Measurements from ENCODE around the gene MUSTN1.

MUSTN1 gene

GRCh38 chr3:52841211-52841980, 6.6 kb upstream of the MUSTN1 start:
- Histone ChIP-seq H3K27me3 (ENCODE audit: insufficient read depth, low read length) (no peaks in the 10 kb centered on the region), H3K27ac (ENCODE audit: low read depth, low read length, poor library complexity, severe bottlenecking) (no peak overlapping the region), H3F3A (ENCODE audit: insufficient read depth, low read length) (no peaks in the 10 kb centered on the region), H3K4me2 (ENCODE audit: low read length) (no peak overlapping the region), H4K20me1 (ENCODE audit: insufficient read depth, low read length) (no peaks in the 10 kb centered on the region), H3K9me3 (ENCODE audit: low read length) (no peaks in the 10 kb centered on the region), H3K4me3 (ENCODE audit: low read depth, low read length, poor library complexity, severe bottlenecking) (no peak overlapping the region), H3K4me1 (ENCODE audit: insufficient read depth, low read length, severe bottlenecking) (no peaks in the 10 kb centered on the region), H3K79me2 (ENCODE audit: insufficient read depth, low read length) (no peaks in the 10 kb centered on the region), H2AFZ (ENCODE audit: low read length) (no peak overlapping the region), H3K9me2 (ENCODE audit: low read depth, low read length) (no peaks in the 10 kb centered on the region), H3K9ac (ENCODE audit: low read length) (no peak overlapping the region), H3K36me3 (ENCODE audit: insufficient read depth, low read length) (peaks cover 13% of the 10 kb centered on the region; the same call in 1 of the 2 replicates)
- TF ChIP-seq EZH2 (IDR thresholded peaks at IDR 0.05; ENCODE audit: borderline replicate concordance, low read length), result no peak

GRCh38 chr3:52839892-52840545, 5.2 kb upstream of the MUSTN1 start:
- H3K9me2 ChIP-seq (ENCODE audit: low read depth, low read length), result no peaks in the 10 kb centered on the region
- H2AFZ ChIP-seq (ENCODE audit: low read length), result no peak overlapping the region
- no peaks in the 10 kb centered on the region for H3K9me3 ChIP-seq (ENCODE audit: low read length)
- H3K36me3 ChIP-seq (ENCODE audit: insufficient read depth, low read length), result peaks cover 13% of the 10 kb centered on the region; the same call in 1 of the 2 replicates
- no peaks in the 10 kb centered on the region for H3K79me2 ChIP-seq (ENCODE audit: insufficient read depth, low read length)
- H3K4me3 ChIP-seq (ENCODE audit: low read depth, low read length, poor library complexity, severe bottlenecking), result no peak overlapping the region
- H3K4me1 ChIP-seq (ENCODE audit: insufficient read depth, low read length, severe bottlenecking), result no peaks in the 10 kb centered on the region
- no peak overlapping the region for H3K9ac ChIP-seq (ENCODE audit: low read length)
- H3K27ac ChIP-seq (ENCODE audit: low read depth, low read length, poor library complexity, severe bottlenecking), result no peak overlapping the region
- TF ChIP-seq CTCF (IDR thresholded peaks at IDR 0.05; ENCODE audit: low read length), result no peak
- no peak for TF ChIP-seq EZH2 (IDR thresholded peaks at IDR 0.05; ENCODE audit: borderline replicate concordance, low read length)
- H3K4me2 ChIP-seq (ENCODE audit: low read length), result no peak overlapping the region
- no peaks in the 10 kb centered on the region for H3F3A ChIP-seq (ENCODE audit: insufficient read depth, low read length)
- H3K27me3 ChIP-seq (ENCODE audit: insufficient read depth, low read length), result no peaks in the 10 kb centered on the region
- H4K20me1 ChIP-seq (ENCODE audit: insufficient read depth, low read length), result no peaks in the 10 kb centered on the region

GRCh38 chr3:52839268-52839575, 4.4 kb upstream of the MUSTN1 start:
- peaks cover 10% of the 10 kb centered on the region; the same call in 1 of the 2 replicates for H3K36me3 ChIP-seq (ENCODE audit: insufficient read depth, low read length)
- no peak overlapping the region for H2AFZ ChIP-seq (ENCODE audit: low read length)
- H3K4me1 ChIP-seq (ENCODE audit: insufficient read depth, low read length, severe bottlenecking), result no peaks in the 10 kb centered on the region
- no peaks in the 10 kb centered on the region for H3K9me2 ChIP-seq (ENCODE audit: low read depth, low read length)
- no peaks in the 10 kb centered on the region for H4K20me1 ChIP-seq (ENCODE audit: insufficient read depth, low read length)
- no peaks in the 10 kb centered on the region for H3K9me3 ChIP-seq (ENCODE audit: low read length)
- TF ChIP-seq EZH2 (IDR thresholded peaks at IDR 0.05; ENCODE audit: borderline replicate concordance, low read length) (no peak), CTCF (IDR thresholded peaks at IDR 0.05; ENCODE audit: low read length) (no peak)
- H3K9ac ChIP-seq (ENCODE audit: low read length), result no peak overlapping the region
- no peaks in the 10 kb centered on the region for H3K27me3 ChIP-seq (ENCODE audit: insufficient read depth, low read length)
- no peaks in the 10 kb centered on the region for H3K79me2 ChIP-seq (ENCODE audit: insufficient read depth, low read length)
- H3F3A ChIP-seq (ENCODE audit: insufficient read depth, low read length), result no peaks in the 10 kb centered on the region
- H3K27ac ChIP-seq (ENCODE audit: low read depth, low read length, poor library complexity, severe bottlenecking), result no peak overlapping the region
- no peak overlapping the region for H3K4me3 ChIP-seq (ENCODE audit: low read depth, low read length, poor library complexity, severe bottlenecking)
- H3K4me2 ChIP-seq (ENCODE audit: low read length), result no peak overlapping the region
